Measurements from ENCODE around the gene HES7. TPM values are rescaled to one million over a fixed set of nuclear protein-coding genes. Genes with fewer than 3 reads are reported as not detected.

Gene HES7
- total RNA-seq, 4 donors from 2014 or later: 0.89 to 0.94 TPM; not detected in 2

DNA sequence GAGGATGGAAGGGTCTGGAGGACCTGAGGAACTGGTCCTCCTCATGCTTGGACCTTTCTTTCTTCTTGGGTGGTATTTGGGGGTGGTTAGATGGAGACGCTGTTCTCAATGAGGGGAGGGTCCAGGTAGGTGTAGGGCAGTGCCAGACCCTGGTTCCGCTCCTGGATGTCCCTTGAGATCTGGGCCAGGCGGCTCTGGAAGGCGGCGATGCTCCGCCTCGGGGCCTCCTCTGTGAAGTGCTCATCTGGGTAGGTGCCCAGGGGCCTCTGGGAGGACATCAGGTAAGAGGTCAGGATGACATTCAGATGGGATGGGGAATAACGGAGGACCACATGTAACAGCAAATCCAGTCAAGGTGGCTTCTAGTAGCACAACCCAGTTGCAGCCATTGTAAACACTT is 27.4 kb downstream of the HES7 start:
- Histone ChIP-seq H3K4me3 (no peak overlapping the region), H3K36me3 (no peaks in the 10 kb centered on the region), H3K27ac (no peak overlapping the region), H3K27me3 (peaks cover 57% of the 10 kb centered on the region), H3K9me3 (no peaks in the 10 kb centered on the region), H3K4me1 (no peaks in the 10 kb centered on the region)
- WGBS, 2 donors (ENCODE audit: low coverage in 1 of 2): 57% methylated on average over 2 of the region's 8 CpGs; no CpG with 5 or more reads in 1 of the 2 donors
- no peak for ATAC-seq
- TF ChIP-seq, protein P1, sequence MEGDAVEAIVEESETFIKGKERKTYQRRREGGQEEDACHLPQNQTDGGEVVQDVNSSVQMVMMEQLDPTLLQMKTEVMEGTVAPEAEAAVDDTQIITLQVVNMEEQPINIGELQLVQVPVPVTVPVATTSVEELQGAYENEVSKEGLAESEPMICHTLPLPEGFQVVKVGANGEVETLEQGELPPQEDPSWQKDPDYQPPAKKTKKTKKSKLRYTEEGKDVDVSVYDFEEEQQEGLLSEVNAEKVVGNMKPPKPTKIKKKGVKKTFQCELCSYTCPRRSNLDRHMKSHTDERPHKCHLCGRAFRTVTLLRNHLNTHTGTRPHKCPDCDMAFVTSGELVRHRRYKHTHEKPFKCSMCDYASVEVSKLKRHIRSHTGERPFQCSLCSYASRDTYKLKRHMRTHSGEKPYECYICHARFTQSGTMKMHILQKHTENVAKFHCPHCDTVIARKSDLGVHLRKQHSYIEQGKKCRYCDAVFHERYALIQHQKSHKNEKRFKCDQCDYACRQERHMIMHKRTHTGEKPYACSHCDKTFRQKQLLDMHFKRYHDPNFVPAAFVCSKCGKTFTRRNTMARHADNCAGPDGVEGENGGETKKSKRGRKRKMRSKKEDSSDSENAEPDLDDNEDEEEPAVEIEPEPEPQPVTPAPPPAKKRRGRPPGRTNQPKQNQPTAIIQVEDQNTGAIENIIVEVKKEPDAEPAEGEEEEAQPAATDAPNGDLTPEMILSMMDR (IDR thresholded peaks at IDR 0.05): no peak
- TF ChIP-seq POLR2A (IDR thresholded peaks at IDR 0.05): no peak
- no peak for TF ChIP-seq POLR2AphosphoS5 (IDR thresholded peaks at IDR 0.05)
- TF ChIP-seq EP300 (IDR thresholded peaks at IDR 0.05): no peak

DNA sequence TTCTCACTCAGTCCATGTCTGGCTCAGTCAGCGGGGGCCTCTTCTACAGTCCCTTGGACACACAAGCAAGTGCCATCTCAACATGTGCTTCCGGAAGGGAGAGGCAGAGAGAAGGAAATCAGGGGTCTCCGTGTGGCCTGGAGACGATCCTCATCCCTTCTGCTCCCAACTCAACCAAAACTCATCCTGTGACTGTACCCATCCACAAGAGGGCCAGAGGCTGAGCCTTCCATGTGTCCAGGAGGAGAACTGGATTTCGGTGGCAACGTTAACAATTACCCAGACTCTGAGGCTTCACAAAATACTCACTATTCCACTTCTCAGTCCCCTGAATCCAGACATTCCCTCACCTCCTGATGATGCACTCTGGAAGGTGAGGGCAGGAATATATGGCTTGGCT is 28.5 kb downstream of the HES7 start:
- Histone ChIP-seq H3K4me1 (no peaks in the 10 kb centered on the region), H3K36me3 (no peaks in the 10 kb centered on the region), H3K9me3 (no peaks in the 10 kb centered on the region), H3K4me3 (no peak overlapping the region), H3K27ac (no peak overlapping the region), H3K27me3 (peaks cover 67% of the 10 kb centered on the region)
- ATAC-seq: no peak
- 49 to 64% methylated on average over 4 to 5 of the region's 6 CpGs for WGBS, 2 donors (ENCODE audit: low coverage in 1 of 2)
- TF ChIP-seq, protein P1 (IDR thresholded peaks at IDR 0.05): no peak
- TF ChIP-seq EP300 (IDR thresholded peaks at IDR 0.05): no peak
- no peak for TF ChIP-seq POLR2A (IDR thresholded peaks at IDR 0.05)
- TF ChIP-seq POLR2AphosphoS5 (IDR thresholded peaks at IDR 0.05): no peak

DNA sequence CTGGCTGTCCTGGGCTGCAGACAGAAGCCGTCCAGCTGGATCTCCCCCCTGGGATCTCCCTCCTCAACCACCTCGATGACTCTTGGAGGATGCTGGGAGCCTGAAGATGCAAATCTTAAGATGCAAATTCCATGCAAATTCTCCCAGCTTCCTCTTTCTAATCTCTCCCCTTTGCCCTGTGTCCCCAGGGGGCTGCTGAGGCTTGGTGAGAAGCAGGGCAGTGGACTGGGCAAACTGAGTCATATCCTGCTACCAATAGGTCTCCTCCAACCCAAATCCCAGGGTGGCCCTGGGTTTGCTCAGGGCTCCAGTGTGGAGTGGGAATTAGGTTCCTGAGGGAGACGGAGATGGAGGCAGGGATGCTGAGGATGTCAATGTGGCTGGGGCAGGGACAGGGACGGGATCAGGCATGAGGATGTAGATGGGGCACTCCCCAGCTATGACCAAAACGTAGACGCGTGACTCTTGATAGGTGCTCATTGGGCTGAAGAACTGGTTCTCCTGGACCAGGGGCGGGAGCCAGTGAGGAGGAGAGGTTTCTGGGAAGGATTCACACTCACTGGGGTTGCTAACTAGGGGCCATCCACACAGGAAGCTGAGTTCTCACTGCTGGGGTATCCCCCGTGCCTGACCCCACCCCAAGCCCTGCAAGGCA is 32.7 kb downstream of the HES7 start:
- 7 to 64% methylated on average over 3 to 6 of the region's 9 CpGs for WGBS, 2 donors (ENCODE audit: low coverage in 1 of 2)
- no peaks in the 10 kb centered on the region for H3K4me1 ChIP-seq
- H3K9me3 ChIP-seq: no peaks in the 10 kb centered on the region
- TF ChIP-seq POLR2A (IDR thresholded peaks at IDR 0.05): no peak
- TF ChIP-seq, protein P1 (IDR thresholded peaks at IDR 0.05): no peak
- no peak for TF ChIP-seq POLR2AphosphoS5 (IDR thresholded peaks at IDR 0.05)
- TF ChIP-seq EP300 (IDR thresholded peaks at IDR 0.05): no peak
- no peak overlapping the region for H3K27ac ChIP-seq
- peaks cover 92% of the 10 kb centered on the region for H3K27me3 ChIP-seq
- ATAC-seq: no peak
- H3K36me3 ChIP-seq: no peaks in the 10 kb centered on the region
- H3K4me3 ChIP-seq: no peak overlapping the region

DNA sequence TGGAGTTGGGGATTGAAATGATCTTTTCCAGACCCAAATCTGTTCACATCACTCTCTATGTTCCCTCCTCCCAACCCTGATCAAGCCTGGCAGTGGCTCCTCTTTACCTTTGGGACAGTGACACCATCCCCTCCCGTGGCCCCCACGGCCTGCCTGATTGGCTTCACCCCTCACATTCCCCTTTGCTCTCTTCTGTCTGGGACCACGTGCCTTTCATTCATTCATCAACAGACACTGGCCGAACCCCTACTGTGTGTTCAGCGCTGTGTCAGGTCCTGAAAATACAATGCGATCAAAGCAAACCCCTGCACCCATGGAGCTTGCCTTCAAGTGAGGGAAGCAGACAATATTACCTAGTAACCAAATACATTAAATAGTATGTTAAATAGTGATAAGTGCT is 34.2 kb downstream of the HES7 start:
- peaks cover 92% of the 10 kb centered on the region for H3K27me3 ChIP-seq
- H3K9me3 ChIP-seq: no peaks in the 10 kb centered on the region
- no peaks in the 10 kb centered on the region for H3K4me1 ChIP-seq
- H3K36me3 ChIP-seq: no peaks in the 10 kb centered on the region
- WGBS, 2 donors (ENCODE audit: low coverage in 1 of 2): 100% methylated on average over 1 to 2 of the region's 6 CpGs
- no peak for TF ChIP-seq POLR2A (IDR thresholded peaks at IDR 0.05)
- no peak for TF ChIP-seq EP300 (IDR thresholded peaks at IDR 0.05)
- TF ChIP-seq, protein P1 (IDR thresholded peaks at IDR 0.05): no peak
- no peak for TF ChIP-seq POLR2AphosphoS5 (IDR thresholded peaks at IDR 0.05)
- H3K4me3 ChIP-seq: no peak overlapping the region
- ATAC-seq: no peak
- no peak overlapping the region for H3K27ac ChIP-seq

DNA sequence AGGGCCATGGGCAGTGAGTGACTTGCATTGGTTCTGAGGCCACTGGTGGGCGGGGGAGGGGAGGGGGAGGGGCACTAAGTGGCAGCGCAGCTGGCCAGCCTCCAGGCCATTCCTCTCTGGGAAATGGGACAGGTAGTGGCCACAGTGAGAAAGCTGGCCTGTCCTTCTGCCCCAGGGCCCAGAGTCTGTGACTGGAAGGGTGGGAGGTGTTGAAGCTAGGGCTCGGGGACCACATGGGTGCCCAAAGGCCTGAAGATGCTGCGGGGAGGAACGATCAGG is 36.0 kb downstream of the HES7 start:
- Histone ChIP-seq H3K9me3 (no peaks in the 10 kb centered on the region), H3K27me3 (peaks cover 95% of the 10 kb centered on the region), H3K36me3 (no peaks in the 10 kb centered on the region), H3K4me3 (no peak overlapping the region), H3K27ac (no peak overlapping the region), H3K4me1 (no peaks in the 10 kb centered on the region)
- WGBS, 2 donors (ENCODE audit: low coverage in 1 of 2): 70 to 84% methylated on average over 2 to 3 of the region's 5 CpGs
- ATAC-seq: no peak
- TF ChIP-seq, protein P1 (IDR thresholded peaks at IDR 0.05): no peak
- TF ChIP-seq EP300 (IDR thresholded peaks at IDR 0.05) (no peak), POLR2A (IDR thresholded peaks at IDR 0.05) (no peak)

All from gastroesophageal sphincter (tissue), 4 donors.